Measurements from ENCODE around the gene MBD4. TPM values are rescaled to one million over a fixed set of nuclear protein-coding genes. Genes with fewer than 3 reads are reported as not detected.

The MBD4 gene
- total and polyA plus RNA-seq, 10 of the 15 experiments (the other 5 are each of a cell fraction or from before 2014, with no cell fraction given), result 17.7 to 59.0 (median 49.0) TPM

DNA sequence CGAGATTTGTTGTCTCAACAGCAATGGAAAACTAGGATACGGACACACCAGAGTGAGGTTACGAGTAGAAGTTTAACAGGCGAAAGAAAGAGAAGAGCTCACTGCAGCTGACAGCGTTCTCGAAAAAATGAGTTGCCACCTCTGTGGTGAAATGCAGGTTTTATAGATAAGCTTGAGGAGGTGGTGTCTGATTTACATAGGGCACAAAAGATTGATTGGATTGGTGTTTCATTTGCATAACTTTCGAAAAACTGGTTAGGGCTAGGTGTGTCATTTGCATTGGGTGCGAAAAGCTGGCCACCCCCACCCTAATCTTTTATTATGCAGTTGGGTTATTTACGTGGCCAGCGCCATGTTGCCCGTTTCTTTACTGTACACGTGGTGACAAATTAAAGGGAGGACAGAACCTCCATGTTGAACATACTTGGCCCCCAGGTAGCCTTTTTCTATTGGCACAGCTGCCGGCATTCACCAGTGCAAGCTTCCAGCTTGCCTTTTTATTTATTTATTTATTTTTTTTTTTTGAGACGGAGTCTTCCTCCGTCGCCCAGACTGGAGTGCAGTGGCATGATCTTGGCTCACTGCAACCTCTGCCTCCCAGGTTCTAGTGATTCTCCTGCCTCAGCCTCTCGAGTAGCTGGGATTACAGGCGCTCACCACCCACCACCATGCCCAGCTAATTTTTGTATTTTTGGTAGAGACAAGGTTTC, 8.6 kb upstream of the MBD4 start (continued):
- TF ChIP-seq CUX1 (IDR thresholded peaks at IDR 0.05; ENCODE audit: insufficient replicate concordance, low read depth, low read length) (no peak), ZNF384 (IDR thresholded peaks at IDR 0.05; ENCODE audit: borderline replicate concordance, low read depth, low read length) (no peak), HDAC6 (IDR thresholded peaks at IDR 0.05; ENCODE audit: unreplicated experiment) (no peak), ZZZ3 (IDR thresholded peaks at IDR 0.05; ENCODE audit: control insufficient read depth, insufficient read length, low read depth) (no peak), SREBF2 (IDR thresholded peaks at IDR 0.05; ENCODE audit: low read length) (no peak), CREM (IDR thresholded peaks at IDR 0.05; ENCODE audit: low read depth) (no peak)

- FAIRE-seq, result no peak
- intact Hi-C loops (cut with micrococcal nuclease; ENCODE audit: unreplicated experiment), result no loop called here
- POLR2A ChIA-PET, result no interaction called here
- TF ChIP-seq SRF (IDR thresholded peaks at IDR 0.05; ENCODE audit: low read depth in 2 of 2, low read length in 2 of 2) (no peak), KDM1A (IDR thresholded peaks at IDR 0.05; ENCODE audit: borderline replicate concordance) (no peak), SMC3 (IDR thresholded peaks at IDR 0.05; ENCODE audit: borderline replicate concordance, low read length) (no peak), TARDBP (IDR thresholded peaks at IDR 0.05; ENCODE audit: borderline replicate concordance) (no peak), TCF7 (IDR thresholded peaks at IDR 0.05; ENCODE audit: borderline replicate concordance) (no peak), WRNIP1 (IDR thresholded peaks at IDR 0.05; ENCODE audit: borderline replicate concordance, low read depth, low read length) (no peak), RFX5 (IDR thresholded peaks at IDR 0.05; ENCODE audit: low read depth, low read length) (no peak), ZNF622 (IDR thresholded peaks at IDR 0.05) (no peak), SMAD5 (IDR thresholded peaks at IDR 0.05; ENCODE audit: low read depth) (no peak), POLR2A (IDR thresholded peaks at IDR 0.05; ENCODE audit: low read depth, low read length) (no peak), IRF3 (IDR thresholded peaks at IDR 0.05) (no peak), MEF2A (IDR thresholded peaks at IDR 0.05; ENCODE audit: insufficient read depth, low read depth, low read length) (no peak), BRCA1 (IDR thresholded peaks at IDR 0.05; ENCODE audit: low read depth, low read length) (no peak)
Measured at GRCh38 chr3:129446926-129447325, 7.2 kb upstream of the MBD4 start.

More at GRCh38 chr3:129446926-129447325, 7.2 kb upstream of the MBD4 start:
- H3K9ac ChIP-seq (ENCODE audit: control insufficient read depth, insufficient read depth, low read length), result no peak overlapping the region
- DNase-seq (ENCODE audit: low read depth, low spot score) (no peak), ATAC-seq (no peak)
- 0 out of 2 replicates have a peak, but pooled peaks cover under 1% of the 10 kb centered on the region for H3K4me1 ChIP-seq (ENCODE audit: control insufficient read depth, insufficient read depth, low read length)
- H3K27me3 ChIP-seq (replicated peaks in 1 of 2; ENCODE audit: control insufficient read depth in 2 of 2, insufficient read depth in 2 of 2, low read length in 1 of 2), result no peaks in the 10 kb centered on the region
- 46% methylated on average over 1 of the region's 1 CpG for WGBS (ENCODE audit: insufficient coverage, insufficient replicate concordance, low lambda C conversion rate, missing lambda C conversion rate)
- no peak overlapping the region for H3K4me2 ChIP-seq (ENCODE audit: control insufficient read depth, insufficient read depth)
- ChIA-PET SMC1A (ENCODE audit: uncharacterized antibody, unreplicated experiment) (interaction anchor here (1.4 kb wide), 1 partner anchor 17 kb away, joined by 5 read pairs; no protein-coding TSS in a partner anchor), CTCF (no interaction called here), RAD21 (ENCODE audit: unreplicated experiment) (no interaction called here)
- no peak overlapping the region for H3K4me3 ChIP-seq
- no peaks in the 10 kb centered on the region for H3K79me2 ChIP-seq (ENCODE audit: control insufficient read depth, insufficient read depth, low read length)
- no peaks in the 10 kb centered on the region for H3K36me3 ChIP-seq (ENCODE audit: control insufficient read depth in 2 of 2, insufficient read depth in 2 of 2, low read length in 1 of 2)
- H2AFZ ChIP-seq (ENCODE audit: control insufficient read depth, low read depth, low read length), result no peak overlapping the region
- BruUV-seq (replicated peaks), result no TSS peak
- no peaks in the 10 kb centered on the region for H3K9me3 ChIP-seq (replicated peaks; ENCODE audit: control insufficient read depth, insufficient read depth, low read length)
- H4K20me1 ChIP-seq (ENCODE audit: control insufficient read depth, insufficient read depth), result no peaks in the 10 kb centered on the region
- in situ Hi-C loops (cut with MboI), result no loop called here
- no peak overlapping the region for H3K27ac ChIP-seq (ENCODE audit: control insufficient read depth, insufficient read depth)

Measured in GM12878 (cell line).